ENCODE data around the gene LRP5.

Gene LRP5

DNA sequence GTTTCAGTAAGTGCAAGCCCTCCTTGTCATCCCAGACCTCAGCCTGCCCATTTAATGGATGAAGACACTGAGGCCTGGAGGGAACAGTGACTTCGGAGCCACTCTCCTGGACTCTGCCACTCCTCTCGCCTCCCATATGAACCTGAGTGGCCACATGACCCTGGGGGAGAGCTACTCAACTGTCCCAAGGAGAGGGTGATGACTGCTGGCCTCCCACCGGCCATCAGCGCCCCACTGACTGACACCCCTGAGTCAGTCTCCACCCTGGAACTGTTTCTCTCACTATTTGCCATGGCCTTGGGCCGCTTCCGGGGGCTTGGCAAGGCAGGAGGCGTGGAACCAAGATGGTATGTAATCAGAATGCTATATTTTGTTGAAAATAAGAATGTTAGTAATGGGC lies 17.1 kb downstream of the LRP5 start:
- no peak for TF ChIP-seq MAX (IDR thresholded peaks at IDR 0.05; ENCODE audit: low read depth, low read length)
- TF ChIP-seq POLR2A (IDR thresholded peaks at IDR 0.05; ENCODE audit: extremely low read depth, insufficient read length) = no peak
- TF ChIP-seq CTCF (IDR thresholded peaks at IDR 0.05; ENCODE audit: low read depth, low read length) = no peak
- TF ChIP-seq MYC (IDR thresholded peaks at IDR 0.05; ENCODE audit: low read depth, low read length) = no peak

GRCh38 chr11:68329978-68330699 lies 17.7 kb downstream of the LRP5 start:
- DNase-seq (ENCODE audit: low read depth) = no peak
- TF ChIP-seq CTCF (IDR thresholded peaks at IDR 0.05; ENCODE audit: low read depth, low read length) (no peak), POLR2A (IDR thresholded peaks at IDR 0.05; ENCODE audit: extremely low read depth, insufficient read length) (no peak), MYC (IDR thresholded peaks at IDR 0.05; ENCODE audit: low read depth, low read length) (no peak), MAX (IDR thresholded peaks at IDR 0.05; ENCODE audit: low read depth, low read length) (no peak)
- no peak overlapping the region for H3K4me3 ChIP-seq (ENCODE audit: low read depth, low read length)

More for the DNA sequence above, 17.1 kb downstream of the LRP5 start:
- no peak overlapping the region for H3K4me3 ChIP-seq (ENCODE audit: low read depth, low read length)
- DNase-seq (ENCODE audit: low read depth) = no peak

DNA sequence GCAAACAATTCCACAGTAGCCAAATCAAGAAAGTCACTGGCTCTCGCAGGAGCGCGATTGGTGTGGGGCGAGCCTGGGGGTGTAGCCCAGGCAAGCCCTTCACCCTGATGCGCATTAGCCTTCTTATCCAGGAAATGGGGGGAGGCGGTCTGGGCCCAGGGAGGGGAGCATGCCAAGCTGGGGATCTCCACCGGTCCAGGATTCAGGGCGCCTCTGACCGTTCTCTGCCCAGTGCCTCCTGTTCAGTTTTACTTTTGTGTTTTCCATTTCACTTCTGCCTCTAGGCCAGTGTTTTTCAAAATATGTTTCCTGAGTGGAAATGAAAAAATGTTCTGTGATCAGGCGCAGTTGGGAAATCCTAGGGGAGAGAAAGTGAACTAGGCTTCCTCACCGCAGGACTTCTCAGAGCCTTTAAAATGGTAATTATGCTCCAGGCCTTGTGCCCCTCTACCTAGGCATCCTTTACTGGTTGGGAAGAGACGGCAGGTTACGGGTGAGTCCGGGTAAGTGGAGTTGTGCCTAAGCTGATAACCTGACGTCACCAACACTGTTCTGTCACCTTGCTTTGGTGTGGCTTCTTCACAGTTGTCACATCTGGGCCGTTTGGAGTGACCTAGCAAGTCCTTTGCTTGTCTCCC lies 18.4 kb downstream of the LRP5 start:
- DNase-seq (ENCODE audit: low read depth) = no peak
- TF ChIP-seq POLR2A (IDR thresholded peaks at IDR 0.05; ENCODE audit: extremely low read depth, insufficient read length) = no peak
- TF ChIP-seq MYC (IDR thresholded peaks at IDR 0.05; ENCODE audit: low read depth, low read length) = no peak
- no peak for TF ChIP-seq CTCF (IDR thresholded peaks at IDR 0.05; ENCODE audit: low read depth, low read length)
- TF ChIP-seq MAX (IDR thresholded peaks at IDR 0.05; ENCODE audit: low read depth, low read length) = no peak
- H3K4me3 ChIP-seq (ENCODE audit: low read depth, low read length) = no peak overlapping the region

GRCh38 chr11:68331338-68331947 lies 19.1 kb downstream of the LRP5 start:
- H3K4me3 ChIP-seq (ENCODE audit: low read depth, low read length) = no peak overlapping the region
- TF ChIP-seq CTCF (IDR thresholded peaks at IDR 0.05; ENCODE audit: low read depth, low read length) (no peak), POLR2A (IDR thresholded peaks at IDR 0.05; ENCODE audit: extremely low read depth, insufficient read length) (no peak), MYC (IDR thresholded peaks at IDR 0.05; ENCODE audit: low read depth, low read length) (no peak), MAX (IDR thresholded peaks at IDR 0.05; ENCODE audit: low read depth, low read length) (no peak)
- DNase-seq (ENCODE audit: low read depth) = no peak

- no peak for DNase-seq (ENCODE audit: low read depth)
- no peak overlapping the region for H3K4me3 ChIP-seq (ENCODE audit: low read depth, low read length)
- TF ChIP-seq CTCF (IDR thresholded peaks at IDR 0.05; ENCODE audit: low read depth, low read length) (no peak), POLR2A (IDR thresholded peaks at IDR 0.05; ENCODE audit: extremely low read depth, insufficient read length) (no peak), MAX (IDR thresholded peaks at IDR 0.05; ENCODE audit: low read depth, low read length) (no peak), MYC (IDR thresholded peaks at IDR 0.05; ENCODE audit: low read depth, low read length) (no peak)
Measured at GRCh38 chr11:68332186-68332585, 19.8 kb downstream of the LRP5 start.
